ENCODE measurements around the gene BRAT1. TPM values are rescaled to one million over a fixed set of nuclear protein-coding genes. Genes with fewer than 3 reads are reported as not detected.
"Not testable (repeated sequence)": the region's sequence is repeated elsewhere in the genome, so short reads cannot be mapped to it uniquely, and the experiment has no call there.

BRAT1 gene
- total RNA-seq, 2 experiments from 2014 or later: 33.5 to 40.1 TPM

DNA sequence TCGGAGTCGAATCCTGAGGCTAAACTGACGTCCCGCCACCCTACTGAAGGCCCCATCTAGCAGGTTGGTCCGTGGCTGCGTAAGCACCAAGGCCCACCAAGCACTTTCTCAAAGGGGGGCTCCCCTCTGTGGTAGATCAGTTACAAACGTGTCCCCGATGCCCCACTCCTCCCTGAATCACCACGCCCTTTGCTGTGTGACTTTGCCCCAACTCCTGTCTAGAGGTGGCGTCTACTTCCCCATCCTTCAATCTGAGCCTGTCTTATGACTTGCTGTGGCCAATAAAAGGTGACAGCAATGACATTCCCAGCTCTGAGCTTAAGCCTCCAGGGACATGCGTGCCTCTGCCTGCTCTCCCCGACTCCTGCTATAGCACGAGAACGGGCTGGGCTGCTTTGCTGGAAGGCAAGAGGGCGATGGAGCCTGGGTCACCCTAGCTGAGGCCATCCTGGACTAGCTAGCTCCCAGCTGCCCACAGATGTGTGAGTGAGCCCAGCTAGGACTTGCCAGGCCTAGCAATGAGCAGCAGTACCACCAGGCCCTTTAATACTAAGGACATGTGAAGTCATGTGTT is 23.0 kb downstream of the BRAT1 start:
- not testable (repeated sequence) for ATAC-seq (ENCODE audit: low read depth)
- peak; percentile 32 for DNase-seq

DNA sequence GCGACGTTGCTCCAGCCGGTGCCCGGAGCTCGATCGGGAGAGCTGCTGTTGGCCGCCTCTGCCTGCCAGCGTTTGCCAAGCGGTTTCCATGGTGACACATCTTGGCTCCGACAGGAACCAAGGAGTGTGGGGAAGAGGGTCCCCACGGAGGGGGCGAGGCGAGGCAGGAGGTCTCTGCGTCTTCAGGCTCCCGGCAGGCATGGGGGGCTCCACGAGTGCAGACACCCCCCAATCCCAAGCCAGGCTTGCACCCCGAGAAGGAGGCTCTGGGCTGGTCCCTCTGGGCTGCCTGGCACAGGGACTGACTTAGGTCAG is 23.6 kb downstream of the BRAT1 start:
- H3K36me3 Mint-ChIP-seq; H3K4me3 Mint-ChIP-seq; H3K9me3 Mint-ChIP-seq; H3K27me3 Mint-ChIP-seq; POLR2A ChIA-PET; ATAC-seq (ENCODE audit: low read depth); DNase-seq; H3K27ac Mint-ChIP-seq: not testable (repeated sequence)
- H3K4me1 Mint-ChIP-seq: peaks cover 29% of the 10 kb centered on the region

More for the DNA sequence above, 23.0 kb downstream of the BRAT1 start:
- POLR2A ChIA-PET, H3K9me3 Mint-ChIP-seq, H3K27ac Mint-ChIP-seq, H3K4me3 Mint-ChIP-seq, H3K36me3 Mint-ChIP-seq, H3K27me3 Mint-ChIP-seq: not testable (repeated sequence)
- H3K4me1 Mint-ChIP-seq: peaks cover 25% of the 10 kb centered on the region

- not testable (repeated sequence) for H3K9me3 Mint-ChIP-seq, DNase-seq, H3K36me3 Mint-ChIP-seq, H3K27me3 Mint-ChIP-seq
- peak; percentile 6 for ATAC-seq (ENCODE audit: low read depth)
- H3K4me3 Mint-ChIP-seq: peak overlapping the region; percentile 83
- POLR2A ChIA-PET: interaction anchor here (1.4 to 12.9 kb wide), 5 partner anchors 8 to 28 kb away, joined by 3 to 207 read pairs (median 7); partner anchors contain the start of gene IQCE
- H3K4me1 Mint-ChIP-seq: peaks cover 30% of the 10 kb centered on the region
- H3K27ac Mint-ChIP-seq: peak overlapping the region; percentile 87
Observed at GRCh38 chr7:2530994-2531795, 24.1 kb downstream of the BRAT1 start.

- DNase-seq: peak; percentile 79
- POLR2A ChIA-PET: interaction anchor here (0.9 to 12.9 kb wide), 10 partner anchors 9 to 181 kb away, joined by 3 to 207 read pairs (median 6); partner anchors contain the start of gene IQCE
- Mint-ChIP-seq H3K27ac (peak overlapping the region; percentile 87), H3K4me1 (peaks cover 34% of the 10 kb centered on the region), H3K4me3 (peak overlapping the region; percentile 83), H3K36me3 (peaks cover 8% of the 10 kb centered on the region), H3K9me3 (no peaks in the 10 kb centered on the region), H3K27me3 (no peaks in the 10 kb centered on the region)
- ATAC-seq (ENCODE audit: low read depth): peak; percentile 67
Observed at GRCh38 chr7:2530071-2530987, 25.0 kb downstream of the BRAT1 start.

DNA sequence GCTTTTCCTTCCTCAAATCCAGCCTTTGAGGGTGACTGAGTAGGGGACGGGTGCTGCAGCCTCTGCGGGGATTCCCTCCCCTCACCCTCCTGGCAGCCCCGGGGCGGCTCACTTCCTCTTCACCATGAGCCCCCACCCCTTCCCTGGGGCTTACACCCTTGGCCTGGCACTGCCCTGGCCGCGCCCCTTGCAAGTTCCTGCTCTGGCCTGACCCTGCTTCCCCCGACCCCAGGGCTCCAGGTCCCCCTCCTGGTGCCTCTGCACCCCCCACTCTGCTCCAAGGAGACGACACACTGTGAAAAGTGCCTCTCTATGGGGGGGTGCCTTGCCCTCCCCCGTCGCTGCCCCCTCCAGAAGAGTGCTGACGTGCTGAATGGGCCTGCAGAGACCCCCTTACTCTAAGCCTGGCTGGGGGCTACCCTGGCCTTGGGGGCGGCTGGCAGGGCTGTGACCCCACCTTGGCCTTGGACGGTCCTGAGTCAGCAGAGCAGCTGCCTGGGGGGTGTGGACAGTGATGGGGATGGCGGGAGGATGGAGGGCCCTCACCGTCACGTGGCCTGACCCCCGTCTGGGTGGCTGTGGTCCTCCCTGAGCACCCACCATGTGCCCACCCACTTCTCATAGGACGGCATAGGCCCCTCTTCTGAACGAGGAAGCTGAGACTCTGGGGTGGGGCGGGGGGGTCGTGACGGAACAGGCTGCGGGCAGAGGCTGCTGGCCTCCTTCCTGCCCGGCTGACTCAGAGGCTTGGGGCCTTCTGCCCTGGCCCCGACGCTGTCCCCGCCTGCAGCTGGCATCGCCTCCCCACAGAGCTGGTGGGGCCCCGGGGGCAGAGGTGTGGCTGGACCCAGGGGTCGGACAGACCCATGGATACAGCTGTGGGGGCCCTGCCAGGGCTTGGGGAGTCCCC is 25.9 kb downstream of the BRAT1 start:
- H3K4me3 Mint-ChIP-seq: peak overlapping the region; percentile 83
- peak; percentile 48 for ATAC-seq (ENCODE audit: low read depth)
- no peaks in the 10 kb centered on the region for H3K9me3 Mint-ChIP-seq
- peak overlapping the region; percentile 87 for H3K27ac Mint-ChIP-seq
- H3K4me1 Mint-ChIP-seq: peaks cover 34% of the 10 kb centered on the region
- no peaks in the 10 kb centered on the region for H3K27me3 Mint-ChIP-seq
- DNase-seq: peak; percentile 71
- POLR2A ChIA-PET: interaction anchor here (0.9 to 12.9 kb wide), 12 partner anchors 8 to 182 kb away, joined by 3 to 207 read pairs (median 4); partner anchors contain the start of genes BRAT1 and IQCE
- peaks cover 8% of the 10 kb centered on the region for H3K36me3 Mint-ChIP-seq

GRCh38 chr7:2528481-2529095 is 26.7 kb downstream of the BRAT1 start:
- peak overlapping the region; percentile 83 for H3K4me3 Mint-ChIP-seq
- no peaks in the 10 kb centered on the region for H3K27me3 Mint-ChIP-seq
- no peaks in the 10 kb centered on the region for H3K9me3 Mint-ChIP-seq
- no peak for DNase-seq
- POLR2A ChIA-PET: interaction anchor here (0.9 to 12.9 kb wide), 5 partner anchors 7 to 50 kb away, joined by 3 to 207 read pairs (median 4); partner anchors contain the start of gene BRAT1
- no peak for ATAC-seq (ENCODE audit: low read depth)
- peak overlapping the region; percentile 87 for H3K27ac Mint-ChIP-seq
- H3K36me3 Mint-ChIP-seq: peaks cover 8% of the 10 kb centered on the region
- H3K4me1 Mint-ChIP-seq: peaks cover 34% of the 10 kb centered on the region

GRCh38 chr7:2527505-2528467 is 27.5 kb downstream of the BRAT1 start:
- H3K36me3 Mint-ChIP-seq: peaks cover 14% of the 10 kb centered on the region
- no peaks in the 10 kb centered on the region for H3K27me3 Mint-ChIP-seq
- peak overlapping the region; percentile 83 for H3K4me3 Mint-ChIP-seq
- H3K27ac Mint-ChIP-seq: peak overlapping the region; percentile 87
- POLR2A ChIA-PET: interaction anchor here (0.6 to 12.9 kb wide), 9 partner anchors 6 to 40 kb away, joined by 3 to 207 read pairs (median 3); partner anchors contain the start of gene BRAT1
- H3K9me3 Mint-ChIP-seq: no peaks in the 10 kb centered on the region
- peaks cover 34% of the 10 kb centered on the region for H3K4me1 Mint-ChIP-seq
- DNase-seq: no peak
- no peak for ATAC-seq (ENCODE audit: low read depth)

DNA sequence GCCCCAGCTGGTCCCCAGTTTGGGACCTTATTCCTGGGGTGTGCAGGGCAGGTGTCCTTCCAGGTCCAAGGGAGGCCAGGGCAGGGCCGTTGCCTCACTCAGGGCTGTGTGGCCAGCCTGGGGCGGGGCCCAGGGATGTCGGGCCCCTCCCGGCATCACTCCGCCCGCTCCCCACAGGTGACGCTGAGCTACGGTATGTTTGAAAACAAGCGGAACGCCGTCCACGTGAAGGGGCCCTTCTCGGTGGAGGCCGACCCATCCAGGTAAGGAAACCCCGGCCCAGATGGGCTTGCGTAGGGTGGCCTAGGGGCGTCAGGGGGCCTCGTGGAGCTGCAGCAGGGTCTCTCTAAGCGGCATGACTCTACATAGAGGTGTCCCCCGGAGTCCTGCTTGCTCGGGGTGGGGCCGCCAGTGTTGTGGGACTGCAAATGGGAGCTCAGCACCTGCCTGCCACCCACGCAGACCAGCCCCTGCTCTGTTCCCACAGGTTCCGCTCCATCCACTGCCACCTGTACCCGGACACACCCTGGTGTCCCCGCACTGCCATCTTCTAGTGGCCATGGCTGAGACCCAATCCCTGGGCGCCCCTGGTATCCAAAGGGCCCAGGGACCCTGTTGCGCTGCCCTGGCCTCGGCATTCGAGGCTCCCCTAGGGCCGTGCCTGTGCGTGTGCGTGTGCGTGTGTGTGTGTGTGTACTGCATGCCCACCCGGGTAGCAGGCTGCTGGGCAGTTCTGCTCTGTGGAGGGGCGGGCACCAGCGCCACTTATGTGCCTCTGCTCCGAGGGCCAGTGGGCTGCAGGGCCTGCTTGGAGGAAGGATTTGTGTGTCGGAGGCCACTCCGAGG is 28.4 kb downstream of the BRAT1 start:
- Mint-ChIP-seq H3K27me3 (no peaks in the 10 kb centered on the region), H3K4me1 (peaks cover 32% of the 10 kb centered on the region), H3K36me3 (peaks cover 18% of the 10 kb centered on the region), H3K9me3 (no peaks in the 10 kb centered on the region), H3K27ac (no peak overlapping the region), H3K4me3 (peak overlapping the region; percentile 58)
- ATAC-seq (ENCODE audit: low read depth) (no peak), DNase-seq (no peak)
- POLR2A ChIA-PET: interaction anchor here (0.6 to 12.9 kb wide), 6 partner anchors 8 to 39 kb away, joined by 3 to 207 read pairs (median 3); no protein-coding TSS in a partner anchor

- Mint-ChIP-seq H3K27ac (peak overlapping the region; percentile 63), H3K9me3 (no peaks in the 10 kb centered on the region), H3K27me3 (no peaks in the 10 kb centered on the region), H3K4me1 (peaks cover 35% of the 10 kb centered on the region), H3K4me3 (peak overlapping the region; percentile 39), H3K36me3 (peaks cover 22% of the 10 kb centered on the region)
- DNase-seq (no peak), ATAC-seq (ENCODE audit: low read depth) (no peak)
- POLR2A ChIA-PET: interaction anchor here (1.5 to 12.9 kb wide), 2 partner anchors 16 to 34 kb away, joined by 3 to 207 read pairs; no protein-coding TSS in a partner anchor
Observed at GRCh38 chr7:2525658-2526630, 29.4 kb downstream of the BRAT1 start.
